Sigmoid colon (tissue), 4 donors: ENCODE measurements around the gene UNG.

Source experiments
- CTCF ChIP-seq, 4 experiments: fragments of 450-650 bp in 3 of 4; fragments of 200-600 bp in 1 of 4; IDR thresholded peaks; one replicate each; pipeline ENCODE4 v1.5.1; 2016 to 2019; ENCODE audit warnings: antibody characterized with exemption in 4 of 4, mild to moderate bottlenecking in 3 of 4, moderate library complexity in 2 of 4
- POLR2A ChIP-seq, 2 donors: fragments of 450-650 bp; IDR thresholded peaks; one replicate each; pipeline ENCODE4 v1.6.1; 2016; ENCODE audit warnings: antibody characterized with exemption in 2 of 2, mild to moderate bottlenecking in 2 of 2, moderate library complexity in 2 of 2
- POLR2AphosphoS5 ChIP-seq, 4 donors: sonication (generic); formaldehyde crosslinking; IDR thresholded peaks; one replicate each; pipeline ENCODE4 v1.6.1; 2017; ENCODE audit warnings: antibody characterized with exemption in 4 of 4

GRCh38 chr12:109093022-109093918, 4.1 kb upstream of the UNG start, which contains the start of gene ALKBH2:
- TF ChIP-seq CTCF (IDR thresholded peaks at IDR 0.05) (peak; percentile 93 to 98 (median 95)), POLR2A (IDR thresholded peaks at IDR 0.05) (peak in 1 of 2 donors; percentile 17), POLR2AphosphoS5 (IDR thresholded peaks at IDR 0.05) (peak; percentile 69 to 90 (median 77))
